22Rv1 (cell line): ENCODE data around the gene DYRK1A.

Source experiments
- ZFX ChIP-seq: fragments of 450-650 bp; IDR thresholded peaks from 2 replicates; pipeline ENCODE4 v1.6.1; 2017; ENCODE audit warnings: antibody characterized with exemption, borderline replicate concordance
- TF ChIP-seq, protein P1 (sequence below): fragments of 450-650 bp; IDR thresholded peaks from 2 replicates; pipeline ENCODE4 v1.5.1; 2017; ENCODE audit warnings: mild to moderate bottlenecking

DNA sequence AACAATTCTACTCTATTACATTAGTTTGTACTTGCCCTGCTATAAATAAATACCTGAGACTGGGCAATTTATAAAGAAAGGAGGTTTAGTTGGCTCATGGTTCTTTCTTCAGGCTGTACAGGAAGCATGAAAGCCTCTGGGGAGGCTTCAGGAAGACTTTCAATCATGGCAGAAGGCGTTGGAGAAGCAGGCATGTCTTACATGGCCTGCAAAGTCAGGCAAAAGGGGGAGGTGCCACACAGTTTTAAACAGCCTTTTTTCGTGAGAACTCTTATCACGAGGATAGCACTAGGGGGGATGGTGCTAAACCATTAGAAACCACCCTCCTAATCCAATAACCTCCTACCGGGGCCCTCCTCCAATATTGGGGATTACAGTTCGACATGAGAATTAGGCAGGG, 102.9 kb downstream of the DYRK1A start:
- TF ChIP-seq, protein P1, sequence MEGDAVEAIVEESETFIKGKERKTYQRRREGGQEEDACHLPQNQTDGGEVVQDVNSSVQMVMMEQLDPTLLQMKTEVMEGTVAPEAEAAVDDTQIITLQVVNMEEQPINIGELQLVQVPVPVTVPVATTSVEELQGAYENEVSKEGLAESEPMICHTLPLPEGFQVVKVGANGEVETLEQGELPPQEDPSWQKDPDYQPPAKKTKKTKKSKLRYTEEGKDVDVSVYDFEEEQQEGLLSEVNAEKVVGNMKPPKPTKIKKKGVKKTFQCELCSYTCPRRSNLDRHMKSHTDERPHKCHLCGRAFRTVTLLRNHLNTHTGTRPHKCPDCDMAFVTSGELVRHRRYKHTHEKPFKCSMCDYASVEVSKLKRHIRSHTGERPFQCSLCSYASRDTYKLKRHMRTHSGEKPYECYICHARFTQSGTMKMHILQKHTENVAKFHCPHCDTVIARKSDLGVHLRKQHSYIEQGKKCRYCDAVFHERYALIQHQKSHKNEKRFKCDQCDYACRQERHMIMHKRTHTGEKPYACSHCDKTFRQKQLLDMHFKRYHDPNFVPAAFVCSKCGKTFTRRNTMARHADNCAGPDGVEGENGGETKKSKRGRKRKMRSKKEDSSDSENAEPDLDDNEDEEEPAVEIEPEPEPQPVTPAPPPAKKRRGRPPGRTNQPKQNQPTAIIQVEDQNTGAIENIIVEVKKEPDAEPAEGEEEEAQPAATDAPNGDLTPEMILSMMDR, result no peak
- TF ChIP-seq ZFX, result no peak
